Smooth muscle cell (in vitro differentiated cells): ENCODE data around the gene BMP4. TPM values are rescaled to one million over a fixed set of nuclear protein-coding genes. Genes with fewer than 3 reads are reported as not detected.

ENCODE experiments used
- DNase-seq: peaks from one replicate; lab custom pipeline; 2025; ENCODE audit not compliant: unreplicated experiment; lab: John Stamatoyannopoulos, UW
- H2AFZ ChIP-seq: fragments of 200-600 bp; sonication (generic); 2 replicates; pipeline ENCODE4 v1.6.0; 2016; ENCODE audit warnings: antibody characterized with exemption, low read depth, mild to moderate bottlenecking
- H3F3A ChIP-seq: fragments of 200-600 bp; sonication (generic); 2 replicates; pipeline ENCODE4 v1.6.0; 2017; ENCODE audit warnings: antibody characterized with exemption, low read depth
- H3K27ac ChIP-seq: fragments of 200-600 bp; sonication (generic); 2 replicates; pipeline ENCODE4 v1.5.1; 2016; ENCODE audit warnings: low read depth, mild to moderate bottlenecking
- H3K27me3 ChIP-seq: fragments of 200-600 bp; sonication (generic); 2 replicates; pipeline ENCODE4 v1.6.1; 2016; ENCODE audit warnings: low read depth, mild to moderate bottlenecking
- H3K36me3 ChIP-seq: fragments of 200-600 bp; sonication (generic); 2 replicates; pipeline ENCODE4 v1.5.1; 2016; ENCODE audit warnings: low read depth
- H3K4me1 ChIP-seq: fragments of 200-600 bp; sonication (generic); 2 replicates; pipeline ENCODE4 v1.5.1; 2016; ENCODE audit warnings: low read depth
- H3K4me2 ChIP-seq: fragments of 200-600 bp; sonication (generic); 2 replicates; pipeline ENCODE4 v1.6.0; 2016; ENCODE audit warnings: mild to moderate bottlenecking
- H3K4me3 ChIP-seq: fragments of 200-600 bp; sonication (generic); 2 replicates; pipeline ENCODE4 v1.5.1; 2016; ENCODE audit warnings: mild to moderate bottlenecking
- H3K79me2 ChIP-seq: fragments of 200-600 bp; sonication (generic); 2 replicates; pipeline ENCODE4 v1.6.0; 2016; ENCODE audit warnings: low read depth, mild to moderate bottlenecking
- H3K9ac ChIP-seq: fragments of 200-600 bp; sonication (generic); 2 replicates; pipeline ENCODE4 v1.6.0; 2016; ENCODE audit warnings: low read depth
- H3K9me3 ChIP-seq: fragments of 200-600 bp; sonication (generic); replicated peaks from 2 replicates; pipeline ENCODE4 v1.5.1; 2016; ENCODE audit warnings: low read depth
- H4K20me1 ChIP-seq: fragments of 200-600 bp; sonication (generic); 2 replicates; pipeline ENCODE4 v1.6.0; 2016; ENCODE audit warnings: low read depth
- CTCF ChIP-seq: fragments of 200-600 bp; sonication (generic); IDR thresholded peaks from 2 replicates; pipeline ENCODE4 v1.5.1; 2017; ENCODE audit warnings: borderline replicate concordance, mild to moderate bottlenecking, antibody characterized with exemption; ENCODE audit not compliant: insufficient read depth, poor library complexity, severe bottlenecking
- WGBS: methylation state at CpG from one replicate; pipeline ENCODE4 v1.1.7; 2016; ENCODE audit warnings: low lambda C conversion rate; 5-methylcytosine and 5-hydroxymethylcytosine counted together
- polyA plus RNA-seq: library from polyadenylated mRNA; unstranded; fragments of >200 nt; fragmentation: Nextera tagmentation; extraction: Ambion mirVana; gene quantifications from 2 replicates; pipeline ENCODE4 v1.2.1, GENCODE V29; 2016
- total RNA-seq: library from RNA; depleted of rRNA; stranded (reverse); fragments of >200 nt; gene quantifications from 2 replicates; pipeline ENCODE4 v1.2.3, GENCODE V29; 2014

Gene BMP4
- total and polyA plus RNA-seq, 2 experiments from 2014 or later: 30.5 to 38.2 TPM

DNA sequence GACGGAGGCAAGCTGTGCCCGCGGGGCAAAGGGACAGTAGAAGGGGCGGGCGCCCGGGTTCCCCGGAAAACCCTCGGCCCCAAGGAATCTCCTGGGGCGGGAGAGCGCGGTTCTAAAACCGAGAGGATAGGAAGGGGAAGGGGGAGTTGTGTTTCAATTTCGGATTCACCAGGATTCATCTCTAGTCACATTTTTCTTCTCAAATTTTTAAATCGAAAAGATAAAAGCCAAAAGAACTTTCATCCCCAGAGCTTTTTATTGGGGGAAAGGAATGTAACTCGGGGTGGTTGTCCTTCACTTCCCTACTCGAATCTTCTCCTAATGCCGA is 1.4 kb downstream of the BMP4 start:
- Histone ChIP-seq H4K20me1 (peaks cover 15% of the 10 kb centered on the region), H3F3A (no peaks in the 10 kb centered on the region), H3K36me3 (no peaks in the 10 kb centered on the region), H3K27me3 (no peaks in the 10 kb centered on the region), H3K4me3 (peak overlapping the region; percentile 76), H3K4me1 (peaks cover 19% of the 10 kb centered on the region), H3K9ac (no peak overlapping the region), H3K27ac (no peak overlapping the region), H3K4me2 (peak overlapping the region; percentile 89), H3K79me2 (no peaks in the 10 kb centered on the region), H3K9me3 (no peaks in the 10 kb centered on the region), H2AFZ (peak overlapping the region; percentile 89)
- under 1% methylated on average over 17 of the region's 17 CpGs for WGBS
- no peak for TF ChIP-seq CTCF
- DNase-seq: no peak

DNA sequence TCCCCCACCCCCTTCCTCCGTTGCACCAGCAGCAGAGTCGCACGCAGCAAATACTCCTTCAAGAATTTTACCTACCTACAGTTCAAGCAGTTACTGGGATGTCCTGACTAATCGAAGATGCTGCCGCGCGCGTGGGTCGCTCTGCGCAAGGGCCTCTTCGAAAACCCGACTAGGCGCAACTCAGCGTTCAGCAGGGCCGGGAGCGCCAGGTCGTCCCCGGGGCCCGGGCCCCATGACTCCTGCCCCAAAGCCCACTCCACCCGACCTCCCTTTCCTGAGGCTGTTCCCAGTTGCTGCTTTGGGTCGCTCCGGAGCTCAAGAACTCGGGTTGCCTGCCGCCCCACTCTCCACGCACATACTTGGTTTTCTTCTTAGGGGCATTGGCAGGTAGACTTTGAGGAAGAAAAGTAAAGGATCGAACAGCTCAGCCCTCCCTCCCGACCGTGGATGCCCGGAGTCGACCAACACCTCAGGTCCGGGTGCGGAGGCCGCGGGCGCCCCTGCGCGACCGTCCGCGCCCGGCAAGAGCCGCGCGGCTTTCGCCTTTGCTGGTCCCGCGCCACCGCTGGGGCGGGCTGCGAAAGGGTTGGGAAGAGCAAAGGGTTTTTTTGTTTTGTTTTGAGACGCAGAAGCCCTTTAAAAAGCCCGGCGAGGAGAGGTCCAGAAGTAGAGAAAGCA is 1.9 kb downstream of the BMP4 start:
- Histone ChIP-seq H3K9me3 (no peaks in the 10 kb centered on the region), H2AFZ (peak overlapping the region; percentile 89), H3K4me3 (peak overlapping the region; percentile 76), H3K27ac (no peak overlapping the region), H3K36me3 (no peaks in the 10 kb centered on the region), H3F3A (no peaks in the 10 kb centered on the region), H3K27me3 (no peaks in the 10 kb centered on the region), H3K9ac (no peak overlapping the region), H3K79me2 (no peaks in the 10 kb centered on the region), H3K4me2 (peak overlapping the region; percentile 89), H3K4me1 (peaks cover 19% of the 10 kb centered on the region), H4K20me1 (peaks cover 18% of the 10 kb centered on the region)
- TF ChIP-seq CTCF: no peak
- WGBS: under 1% methylated on average over 49 of the region's 53 CpGs
- DNase-seq: no peak

DNA sequence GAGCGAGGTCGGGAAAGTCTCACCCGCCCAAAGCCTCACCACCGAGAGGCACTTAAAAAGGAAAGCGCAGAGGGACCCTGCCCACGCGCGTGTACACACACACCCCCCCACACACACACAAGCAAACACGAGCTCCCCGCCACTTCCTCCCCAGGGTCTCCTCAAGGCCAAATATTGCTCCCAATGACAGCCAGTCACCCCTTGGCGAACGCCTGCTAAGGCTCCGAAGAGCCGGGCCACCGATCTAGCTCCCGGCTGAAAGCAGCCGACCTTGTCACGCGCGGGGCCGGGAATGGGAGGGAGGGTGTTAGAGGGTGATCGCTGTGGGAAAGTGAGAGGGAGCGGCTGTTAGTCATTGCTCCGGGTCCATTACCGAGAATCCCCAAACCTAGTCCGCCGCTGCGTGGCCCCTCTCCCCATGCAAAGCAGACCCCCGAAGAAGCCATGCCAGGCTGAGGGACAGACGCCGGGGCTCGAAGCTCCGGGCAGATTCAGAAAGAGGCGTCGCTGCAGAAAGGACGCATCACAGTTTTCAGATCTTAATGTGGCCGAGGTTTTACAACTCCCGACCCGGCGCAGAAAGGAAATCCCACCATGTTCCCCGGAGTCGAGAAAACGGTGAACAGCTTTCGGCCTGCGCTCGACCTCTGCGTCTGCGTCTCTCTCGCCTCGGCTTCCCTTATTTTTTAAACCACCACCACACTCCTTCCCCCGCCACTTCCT is 2.6 kb downstream of the BMP4 start:
- no peak for DNase-seq
- peak overlapping the region; percentile 7 for H3K27ac ChIP-seq
- WGBS: under 1% methylated on average over 50 of the region's 51 CpGs
- peak overlapping the region; percentile 89 for H3K4me2 ChIP-seq
- H3F3A ChIP-seq: no peaks in the 10 kb centered on the region
- H3K79me2 ChIP-seq: no peaks in the 10 kb centered on the region
- no peak for TF ChIP-seq CTCF
- H3K27me3 ChIP-seq: no peaks in the 10 kb centered on the region
- peak overlapping the region; percentile 53 for H3K9ac ChIP-seq
- no peaks in the 10 kb centered on the region for H3K9me3 ChIP-seq
- peaks cover 19% of the 10 kb centered on the region for H3K4me1 ChIP-seq
- H2AFZ ChIP-seq: peak overlapping the region; percentile 89
- no peaks in the 10 kb centered on the region for H3K36me3 ChIP-seq
- H4K20me1 ChIP-seq: peaks cover 18% of the 10 kb centered on the region
- H3K4me3 ChIP-seq: peak overlapping the region; percentile 76
